ENCODE results near the gene PRKAR1A.

The PRKAR1A gene

GRCh38 chr17:68600067-68600930, 88.1 kb downstream of the PRKAR1A start:
- no peak for DNase-seq (ENCODE audit: low read depth)
